HG03520 (cell line): ENCODE data around the gene FGFR3.
"Not testable (repeated sequence)": the region's sequence is repeated elsewhere in the genome, so short reads cannot be mapped to it uniquely, and the experiment has no call there.

Experiments
- ATAC-seq: cut with Tn5 transposase; IDR thresholded peaks from one replicate; pipeline ENCODE4 v1.9.1; 2021; ENCODE audit warnings: mild to moderate bottlenecking, moderate library complexity; ENCODE audit not compliant: unreplicated experiment

The FGFR3 gene

GRCh38 chr4:1836650-1837049 is 43.6 kb downstream of the FGFR3 start:
- no peak for ATAC-seq

- ATAC-seq: no peak
Measured at GRCh38 chr4:1837069-1837468, 44.0 kb downstream of the FGFR3 start.

GRCh38 chr4:1839282-1839681 is 46.2 kb downstream of the FGFR3 start:
- ATAC-seq: no peak

GRCh38 chr4:1841201-1841886 is 48.3 kb downstream of the FGFR3 start:
- no peak for ATAC-seq

- no peak for ATAC-seq
Measured at GRCh38 chr4:1841887-1842210, 48.8 kb downstream of the FGFR3 start.

- no peak for ATAC-seq
Measured at GRCh38 chr4:1842339-1842895, 49.3 kb downstream of the FGFR3 start.

GRCh38 chr4:1842993-1843448 is 49.9 kb downstream of the FGFR3 start:
- no peak for ATAC-seq

- no peak for ATAC-seq
Measured at GRCh38 chr4:1843852-1844251, 50.8 kb downstream of the FGFR3 start.

- not testable (repeated sequence) for ATAC-seq
Measured at GRCh38 chr4:1844618-1845017, 51.5 kb downstream of the FGFR3 start.

GRCh38 chr4:1846580-1846979 is 53.5 kb downstream of the FGFR3 start:
- ATAC-seq: no peak

- ATAC-seq: no peak
Measured at GRCh38 chr4:1850276-1850675, 57.2 kb downstream of the FGFR3 start.

GRCh38 chr4:1851160-1851559 is 58.1 kb downstream of the FGFR3 start:
- no peak for ATAC-seq

GRCh38 chr4:1851575-1852410 is 58.7 kb downstream of the FGFR3 start:
- ATAC-seq: no peak

- no peak for ATAC-seq
Measured at GRCh38 chr4:1852904-1853623, 60.0 kb downstream of the FGFR3 start.

GRCh38 chr4:1854752-1855151 is 61.7 kb downstream of the FGFR3 start:
- ATAC-seq: no peak

GRCh38 chr4:1855333-1856070 is 62.4 kb downstream of the FGFR3 start:
- ATAC-seq: peak; percentile 28

- ATAC-seq: peak; percentile 88
Measured at GRCh38 chr4:1856071-1856942, 63.2 kb downstream of the FGFR3 start, which contains the start of gene LETM1. TSS of gene LETM1 (minus strand) at chr4:1856156. CDS start at chr4:1855950, 206 bp downstream.

GRCh38 chr4:1856943-1857699 is 64.0 kb downstream of the FGFR3 start:
- ATAC-seq: no peak

GRCh38 chr4:1857931-1858330 is 64.8 kb downstream of the FGFR3 start:
- ATAC-seq: no peak
